ENCODE results near the gene ZBTB43.

DNA sequence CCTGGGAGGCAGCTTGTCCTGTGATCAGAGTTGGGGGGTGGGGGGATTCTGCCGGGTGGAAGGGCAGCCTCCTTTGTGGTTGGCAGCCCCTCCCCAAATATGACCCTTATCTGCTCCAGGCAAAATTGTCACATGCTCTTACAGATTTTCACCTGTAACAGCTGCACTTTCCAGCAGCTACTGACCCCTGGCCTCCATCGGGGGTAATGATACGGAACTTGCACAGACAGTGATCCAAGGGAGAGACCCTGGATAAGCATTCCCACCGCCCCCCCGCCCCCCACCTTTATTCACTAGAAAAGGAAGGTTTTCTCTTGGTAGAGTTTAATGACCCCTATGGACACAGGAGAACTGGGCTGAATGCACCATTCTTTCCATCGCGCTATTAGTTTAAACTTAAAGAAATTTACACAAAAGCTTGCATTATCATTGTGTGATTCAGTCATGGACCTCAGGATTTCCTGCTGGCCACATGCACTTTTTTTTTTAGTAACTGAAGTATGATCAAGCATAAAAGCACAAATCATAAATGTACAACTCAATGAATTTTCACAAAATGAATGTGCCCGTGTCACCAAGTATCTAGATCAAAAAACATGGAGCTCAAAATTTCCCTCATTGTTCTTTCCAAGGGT is 44.9 kb downstream of the ZBTB43 start:
- no peak for TF ChIP-seq EZH2 (IDR thresholded peaks at IDR 0.05; ENCODE audit: borderline replicate concordance, insufficient read depth, low read length, poor library complexity, severe bottlenecking)
- no peak for TF ChIP-seq CTCF (IDR thresholded peaks at IDR 0.05; ENCODE audit: poor library complexity, severe bottlenecking)
- no peak for TF ChIP-seq SMC3 (conservative IDR thresholded peaks at IDR 0.05; ENCODE audit: poor library complexity)
- TF ChIP-seq MXI1 (conservative IDR thresholded peaks at IDR 0.05; ENCODE audit: poor library complexity, severe bottlenecking): no peak
- no peak for TF ChIP-seq EP300 (conservative IDR thresholded peaks at IDR 0.05; ENCODE audit: poor library complexity, severe bottlenecking)
- TF ChIP-seq POLR2AphosphoS5 (IDR thresholded peaks at IDR 0.05): no peak
- TF ChIP-seq, protein P1, sequence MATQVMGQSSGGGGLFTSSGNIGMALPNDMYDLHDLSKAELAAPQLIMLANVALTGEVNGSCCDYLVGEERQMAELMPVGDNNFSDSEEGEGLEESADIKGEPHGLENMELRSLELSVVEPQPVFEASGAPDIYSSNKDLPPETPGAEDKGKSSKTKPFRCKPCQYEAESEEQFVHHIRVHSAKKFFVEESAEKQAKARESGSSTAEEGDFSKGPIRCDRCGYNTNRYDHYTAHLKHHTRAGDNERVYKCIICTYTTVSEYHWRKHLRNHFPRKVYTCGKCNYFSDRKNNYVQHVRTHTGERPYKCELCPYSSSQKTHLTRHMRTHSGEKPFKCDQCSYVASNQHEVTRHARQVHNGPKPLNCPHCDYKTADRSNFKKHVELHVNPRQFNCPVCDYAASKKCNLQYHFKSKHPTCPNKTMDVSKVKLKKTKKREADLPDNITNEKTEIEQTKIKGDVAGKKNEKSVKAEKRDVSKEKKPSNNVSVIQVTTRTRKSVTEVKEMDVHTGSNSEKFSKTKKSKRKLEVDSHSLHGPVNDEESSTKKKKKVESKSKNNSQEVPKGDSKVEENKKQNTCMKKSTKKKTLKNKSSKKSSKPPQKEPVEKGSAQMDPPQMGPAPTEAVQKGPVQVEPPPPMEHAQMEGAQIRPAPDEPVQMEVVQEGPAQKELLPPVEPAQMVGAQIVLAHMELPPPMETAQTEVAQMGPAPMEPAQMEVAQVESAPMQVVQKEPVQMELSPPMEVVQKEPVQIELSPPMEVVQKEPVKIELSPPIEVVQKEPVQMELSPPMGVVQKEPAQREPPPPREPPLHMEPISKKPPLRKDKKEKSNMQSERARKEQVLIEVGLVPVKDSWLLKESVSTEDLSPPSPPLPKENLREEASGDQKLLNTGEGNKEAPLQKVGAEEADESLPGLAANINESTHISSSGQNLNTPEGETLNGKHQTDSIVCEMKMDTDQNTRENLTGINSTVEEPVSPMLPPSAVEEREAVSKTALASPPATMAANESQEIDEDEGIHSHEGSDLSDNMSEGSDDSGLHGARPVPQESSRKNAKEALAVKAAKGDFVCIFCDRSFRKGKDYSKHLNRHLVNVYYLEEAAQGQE (IDR thresholded peaks at IDR 0.05; ENCODE audit: borderline replicate concordance): no peak
- no peak for TF ChIP-seq TAF1 (IDR thresholded peaks at IDR 0.05; ENCODE audit: low read depth)
- no peak for TF ChIP-seq RAD21 (conservative IDR thresholded peaks at IDR 0.05)

Measured in neural cell (in vitro differentiated cells).